ENCODE measurements around the gene RBM42. TPM values are rescaled to one million over a fixed set of nuclear protein-coding genes. Genes with fewer than 3 reads are reported as not detected.
A peak's percentile ranks its signal among the peaks of the same experiment; 100 is the strongest.

RBM42 gene
- total and polyA plus RNA-seq, 9 of the 15 experiments (the other 6 are each of a cell fraction or from before 2014, with no cell fraction given): 5.7 to 149 (median 32.4) TPM

- TF ChIP-seq MNT (conservative IDR thresholded peaks at IDR 0.05) (peak; percentile 72 to 81), YY1 (IDR thresholded peaks at IDR 0.05; ENCODE audit: borderline replicate concordance in 1 of 3, control insufficient read depth in 1 of 3, extremely low read depth in 1 of 3, insufficient read depth in 3 of 3, insufficient read length in 1 of 3, insufficient replicate concordance in 2 of 3, low read depth in 1 of 3, low read length in 2 of 3) (no peak), BRF2 (IDR thresholded peaks at IDR 0.05; ENCODE audit: borderline replicate concordance, insufficient read depth, insufficient read length) (no peak), CHD1 (IDR thresholded peaks at IDR 0.05; ENCODE audit: low read length) (no peak), IRF9 (tag; IDR thresholded peaks at IDR 0.05) (peak; percentile 62; the same call in 1 of the 2 replicates), ZBTB9 (CRISPR knock-in tag; IDR thresholded peaks at IDR 0.05) (no peak), MAZ (CRISPR knock-in tag; conservative IDR thresholded peaks at IDR 0.05 in 1 of 2, IDR thresholded peaks at IDR 0.05 in 1 of 2) (no peak), ZBTB8A (IDR thresholded peaks at IDR 0.05; ENCODE audit: partially characterized antibody) (no peak), PPARD (CRISPR knock-in tag; IDR thresholded peaks at IDR 0.05) (no peak), NCOA6 (IDR thresholded peaks at IDR 0.05) (no peak), DEAF1 (CRISPR knock-in tag; IDR thresholded peaks at IDR 0.05) (no peak), ZSCAN32 (CRISPR knock-in tag; IDR thresholded peaks at IDR 0.05) (no peak), MYBL2 (IDR thresholded peaks at IDR 0.05; ENCODE audit: low read depth) (no peak), MYBL2 (CRISPR knock-in tag; IDR thresholded peaks at IDR 0.05; ENCODE audit: borderline replicate concordance) (no peak), ETV1 (tag; conservative IDR thresholded peaks at IDR 0.05; ENCODE audit: low read depth) (0 out of 2 replicates have a peak, but pooled peaks have one; percentile 9), MED1 (CRISPR knock-in tag; IDR thresholded peaks at IDR 0.05; ENCODE audit: borderline replicate concordance) (no peak), SLC30A9 (CRISPR knock-in tag; IDR thresholded peaks at IDR 0.05) (no peak), SP1 (CRISPR knock-in tag; IDR thresholded peaks at IDR 0.05) (no peak), USF2 (CRISPR knock-in tag; IDR thresholded peaks at IDR 0.05) (no peak)
Measured at GRCh38 chr19:35671818-35672217, 43.0 kb downstream of the RBM42 start (continued).

All from K562 (cell line).